ENCODE measurements around the gene PTPRM.
"Not testable (repeated sequence)": the region's sequence is repeated elsewhere in the genome, so short reads cannot be mapped to it uniquely, and the experiment has no call there.

The PTPRM gene

GRCh38 chr18:8020132-8020846 is 453.2 kb downstream of the PTPRM start:
- DNase-seq = no peak

- no peak for DNase-seq
Observed at GRCh38 chr18:8029061-8029460, 461.9 kb downstream of the PTPRM start.

DNA sequence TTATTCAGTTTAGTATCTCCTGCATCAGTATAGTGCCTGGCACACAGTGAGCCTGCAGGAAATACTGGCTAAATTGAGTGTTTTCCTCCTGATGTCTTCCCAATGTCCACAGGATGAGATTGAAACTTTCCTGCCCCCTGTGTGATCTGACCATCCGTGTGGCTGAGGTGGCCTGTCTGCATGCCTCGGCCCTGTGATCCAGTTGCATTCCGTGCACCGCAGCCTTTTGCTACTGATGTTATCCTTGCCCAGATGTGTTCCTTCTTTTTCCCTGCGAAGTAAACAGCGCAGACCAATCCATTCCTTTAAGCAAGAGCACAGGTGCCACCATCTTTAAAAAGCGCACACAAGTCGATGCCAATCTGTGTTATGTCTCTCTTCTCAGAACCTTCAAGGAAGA is 462.6 kb downstream of the PTPRM start:
- no peak for DNase-seq

DNA sequence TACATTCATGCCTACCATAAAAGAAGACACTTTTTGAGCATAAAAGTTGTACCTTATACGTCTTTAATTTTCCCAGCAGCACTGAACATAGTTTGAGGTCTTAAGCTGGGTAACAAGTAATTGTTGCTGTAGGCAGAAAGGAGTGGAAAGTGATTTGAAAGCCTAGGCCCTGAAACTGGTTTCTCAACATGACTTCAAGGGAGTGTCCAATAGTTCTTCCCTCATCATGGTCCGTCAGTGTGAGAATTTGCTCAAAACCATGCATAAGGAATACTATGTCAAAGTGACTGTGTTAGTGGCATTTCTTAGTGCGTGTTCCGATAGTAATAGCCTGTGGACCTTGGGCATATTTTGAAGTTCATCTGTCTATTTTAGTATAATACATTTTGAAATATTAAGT is 463.1 kb downstream of the PTPRM start:
- no peak for DNase-seq

- no peak for DNase-seq
Observed at GRCh38 chr18:8031496-8031895, 464.4 kb downstream of the PTPRM start.

DNA sequence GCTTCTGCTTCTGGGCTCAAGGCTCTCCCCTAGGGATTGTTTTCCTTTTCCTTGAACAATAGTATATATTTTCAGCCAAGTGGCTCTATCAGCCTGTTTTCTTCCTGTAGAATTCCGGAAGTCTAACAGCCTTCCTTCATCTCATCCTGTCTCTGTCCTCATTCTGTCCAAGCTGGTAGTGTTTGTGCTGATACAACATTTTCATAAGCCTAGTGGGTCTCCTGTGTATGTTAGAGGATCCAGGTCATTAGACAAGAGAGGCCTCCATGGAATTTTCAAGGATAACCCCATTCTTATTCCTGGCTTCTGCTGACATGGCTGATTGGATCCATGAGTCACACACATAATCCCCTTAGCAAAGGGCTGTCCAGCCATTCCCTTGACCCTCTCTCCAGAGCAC is 467.6 kb downstream of the PTPRM start:
- no peak for DNase-seq

DNA sequence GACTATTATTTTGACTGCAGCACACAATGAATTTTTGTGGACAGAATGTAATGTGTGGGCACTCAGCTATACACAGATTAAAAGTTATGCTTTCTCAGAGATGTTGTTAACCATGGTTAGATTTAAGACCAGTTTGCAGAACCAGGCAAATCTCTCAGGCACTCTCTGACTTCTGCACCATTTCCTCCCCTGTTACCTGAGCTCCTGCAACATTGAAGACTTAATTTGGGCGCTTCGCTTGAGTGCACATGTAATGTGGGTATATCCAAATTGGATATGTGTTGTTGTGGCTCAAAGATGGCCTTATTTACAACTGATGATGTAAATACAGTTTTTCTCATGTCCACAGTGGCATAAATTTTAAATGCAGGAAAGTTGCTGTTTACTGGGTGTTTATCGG is 469.4 kb downstream of the PTPRM start:
- DNase-seq = no peak

- DNase-seq = no peak
Observed at GRCh38 chr18:8037296-8037695, 470.2 kb downstream of the PTPRM start.

GRCh38 chr18:8040021-8040420 is 472.9 kb downstream of the PTPRM start:
- DNase-seq = no peak

- no peak for DNase-seq
Observed at GRCh38 chr18:8041526-8042111, 474.5 kb downstream of the PTPRM start.

GRCh38 chr18:8044004-8044403 is 476.9 kb downstream of the PTPRM start:
- DNase-seq = no peak

- no peak for DNase-seq
Observed at GRCh38 chr18:8045160-8045883, 478.2 kb downstream of the PTPRM start.

DNA sequence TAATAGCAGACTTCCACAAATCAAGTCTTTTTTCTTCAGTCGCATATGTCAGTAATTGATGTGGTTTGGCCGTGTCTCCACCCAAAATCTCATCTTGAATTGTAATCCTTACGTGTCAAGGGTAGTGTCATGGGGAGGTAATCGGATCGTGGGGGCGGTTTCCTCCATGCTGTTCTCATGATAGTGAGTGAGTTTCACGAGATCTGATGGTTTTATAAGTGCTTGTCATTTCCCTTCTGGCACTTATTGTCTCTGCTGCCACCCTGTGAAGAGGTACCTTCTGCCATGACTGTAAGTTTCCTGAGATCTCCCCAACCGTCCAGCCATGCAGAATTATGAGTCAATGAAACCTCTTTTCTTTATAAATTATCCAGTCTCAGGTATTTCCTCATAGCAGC is 478.8 kb downstream of the PTPRM start:
- DNase-seq = no peak

GRCh38 chr18:8046441-8046840 is 479.3 kb downstream of the PTPRM start:
- DNase-seq = no peak

DNA sequence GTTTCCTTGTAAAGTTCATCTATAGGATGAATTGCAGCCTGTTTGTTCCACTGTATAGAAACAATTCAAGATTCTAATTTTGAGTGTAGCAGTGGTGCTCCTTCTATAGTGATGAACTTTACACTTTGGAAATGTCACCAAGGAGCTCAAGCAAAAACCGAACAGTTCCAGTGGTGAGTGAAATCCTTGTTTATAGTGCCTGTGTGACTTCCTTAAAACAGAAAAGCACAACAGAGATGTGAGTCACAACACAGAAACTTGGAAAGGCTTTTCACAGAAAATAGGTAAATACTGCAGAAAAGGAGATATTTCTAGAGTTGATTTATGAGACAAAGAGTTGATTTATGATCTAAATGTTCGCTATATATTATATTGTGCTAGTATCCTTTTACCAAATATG is 482.0 kb downstream of the PTPRM start:
- DNase-seq = peak in 1 of 2 experiments; percentile 14

- peak; percentile 6 to 8 for DNase-seq
Observed at GRCh38 chr18:8050616-8051329, 483.7 kb downstream of the PTPRM start.

DNA sequence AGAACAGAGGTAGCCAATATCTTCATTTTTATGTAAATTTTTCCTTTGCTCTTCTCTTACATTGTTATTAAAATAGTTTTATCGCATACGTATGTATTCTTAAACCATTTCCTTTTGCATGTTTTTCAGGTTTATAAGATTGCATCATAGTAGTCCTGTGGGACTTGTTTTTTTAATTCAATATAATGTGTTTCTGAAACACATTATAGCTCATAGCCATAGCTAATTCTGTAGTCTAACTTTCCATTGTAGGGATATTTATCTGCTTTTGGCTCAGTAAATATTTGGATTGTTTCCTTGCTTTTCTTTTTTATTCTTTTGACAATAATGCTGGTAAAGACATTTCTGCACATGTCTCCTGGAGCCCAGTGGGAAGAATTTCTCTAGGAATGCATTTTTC is 484.3 kb downstream of the PTPRM start:
- no peak for DNase-seq

DNA sequence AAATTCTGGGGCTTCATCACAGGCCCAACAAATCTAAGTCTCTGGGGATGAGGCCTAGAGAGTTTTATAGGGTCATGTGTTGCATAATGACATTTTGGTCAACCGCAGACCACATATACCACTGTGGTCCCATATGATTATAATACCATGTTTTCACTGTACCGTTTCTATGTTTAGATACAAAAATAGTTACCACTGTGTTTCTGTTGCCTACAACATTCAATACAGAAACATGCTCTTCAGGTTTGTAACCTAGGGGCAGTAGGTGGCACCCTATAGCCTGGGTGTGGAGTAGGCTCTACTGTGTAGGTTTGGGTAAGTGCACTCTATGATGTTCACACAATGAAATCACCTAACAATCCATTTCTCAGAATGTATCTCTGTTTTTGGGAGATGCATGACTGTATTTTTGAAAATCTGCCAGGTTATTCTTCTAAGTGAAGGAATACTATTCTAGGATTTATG is 485.2 kb downstream of the PTPRM start:
- no peak for DNase-seq

DNA sequence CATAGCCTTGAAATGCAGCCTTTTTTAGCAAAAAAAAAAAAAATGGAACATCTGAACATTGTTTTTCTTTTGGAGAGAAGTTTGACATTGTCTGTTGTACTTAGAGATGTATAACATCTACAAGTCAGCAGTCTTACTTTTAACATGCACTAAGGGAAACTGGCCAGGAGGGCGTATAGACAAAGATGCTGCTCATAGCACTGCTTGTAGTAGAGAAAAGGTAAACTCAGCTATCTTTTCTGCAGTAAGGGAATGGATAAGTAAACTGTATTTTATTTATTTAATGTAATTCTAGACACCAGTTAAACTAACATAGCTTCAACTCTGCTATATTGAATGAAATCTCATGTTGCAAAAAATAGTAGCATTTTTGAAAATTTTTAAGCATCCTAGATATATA is 489.6 kb downstream of the PTPRM start:
- DNase-seq = no peak

GRCh38 chr18:8063152-8063551 is 496.0 kb downstream of the PTPRM start:
- DNase-seq = not testable (repeated sequence)

GRCh38 chr18:8063733-8064132 is 496.6 kb downstream of the PTPRM start:
- DNase-seq = no peak

- no peak for DNase-seq
Observed at GRCh38 chr18:8065284-8065683, 498.2 kb downstream of the PTPRM start.

DNA sequence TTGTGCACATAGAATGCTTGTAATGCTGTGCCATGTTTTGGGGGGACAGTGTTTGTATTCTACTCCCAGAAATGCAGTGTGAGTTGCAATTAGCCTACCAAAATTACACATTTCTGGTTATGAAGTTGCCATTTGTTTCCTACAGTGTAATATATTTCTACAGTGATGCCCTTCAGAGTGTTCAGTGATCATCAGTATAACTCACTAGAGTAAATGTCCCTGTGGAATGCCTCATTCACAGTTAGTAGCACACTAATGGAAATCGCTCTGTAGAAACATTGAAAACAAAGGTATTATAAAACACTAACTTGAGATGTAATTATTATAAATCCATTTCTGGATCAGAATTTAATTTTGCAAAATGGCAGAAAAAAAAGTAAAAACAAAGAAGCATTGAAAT is 498.7 kb downstream of the PTPRM start:
- no peak for DNase-seq

DNA sequence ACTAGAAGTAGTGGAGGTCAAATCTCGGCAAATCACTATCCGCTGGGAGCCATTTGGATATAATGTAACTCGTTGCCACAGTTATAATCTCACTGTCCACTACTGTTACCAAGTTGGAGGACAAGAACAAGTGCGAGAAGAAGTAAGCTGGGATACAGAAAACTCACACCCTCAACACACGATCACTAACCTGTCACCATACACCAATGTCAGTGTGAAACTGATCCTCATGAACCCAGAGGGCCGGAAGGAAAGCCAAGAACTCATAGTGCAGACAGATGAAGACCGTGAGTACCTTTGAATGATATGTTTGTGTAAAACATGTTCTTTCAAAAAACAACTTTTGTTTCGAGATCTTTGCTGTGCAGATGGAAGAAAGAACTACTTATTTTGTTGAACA is 502.6 kb downstream of the PTPRM start:
- DNase-seq = no peak
